Tibial artery (tissue), 4 donors: ENCODE data around the gene GPR50.

Experiments
- DNase-seq, 2 donors: peaks; one replicate each; pipeline ENCODE4 v3.0.0-alpha.2; 2019
- H3K27ac ChIP-seq, 2 donors: fragments of 200-600 bp; sonication (generic) in 1 of 2; 1 replicate in 1 of 2; 2 replicates in 1 of 2; pipeline ENCODE4 v1.5.1; 2018 to 2019; ENCODE audit warnings: mild to moderate bottlenecking in 1 of 2
- H3K27me3 ChIP-seq, 2 donors: fragments of 200-600 bp; sonication (generic) in 1 of 2; one replicate each; pipeline versions ENCODE4 v1.5.1 to v1.6.0; 2016 to 2019
- H3K36me3 ChIP-seq, 3 donors: fragments of 200-600 bp; sonication (generic) in 2 of 3; one replicate each; pipeline ENCODE4 v1.5.1; 2016 to 2019; ENCODE audit warnings: mild to moderate bottlenecking in 2 of 3
- H3K4me1 ChIP-seq, 4 donors: fragments of 200-600 bp; sonication (generic) in 2 of 4; 1 replicate in 3 of 4; 2 replicates in 1 of 4; pipeline ENCODE4 v1.5.1; 2016 to 2019
- H3K4me3 ChIP-seq, 2 donors: fragments of 200-600 bp; sonication (generic) in 1 of 2; 1 replicate in 1 of 2; 2 replicates in 1 of 2; pipeline ENCODE4 v1.5.1; 2018 to 2019; ENCODE audit warnings: mild to moderate bottlenecking in 2 of 2
- H3K9me3 ChIP-seq, 3 donors: fragments of 200-600 bp; sonication (generic) in 1 of 3; one replicate each; pipeline ENCODE4 v1.5.1; 2016 to 2019
- intact Hi-C: fragments of 100-400 bp; cut with DNase I; formaldehyde crosslinking; loops from one replicate; pipeline ENCODE4 v1.15.0; 2023; ENCODE audit warnings: low total_unique reads
- TF ChIP-seq, protein P1 (sequence below), 2 experiments: fragments of 200-600 bp in 1 of 2; fragments of 450-650 bp in 1 of 2; IDR thresholded peaks; one replicate each; pipeline ENCODE4 v1.5.1; 2017 to 2019; ENCODE audit warnings: antibody characterized with exemption in 2 of 2, mild to moderate bottlenecking in 1 of 2, moderate library complexity in 1 of 2

Gene GPR50

DNA sequence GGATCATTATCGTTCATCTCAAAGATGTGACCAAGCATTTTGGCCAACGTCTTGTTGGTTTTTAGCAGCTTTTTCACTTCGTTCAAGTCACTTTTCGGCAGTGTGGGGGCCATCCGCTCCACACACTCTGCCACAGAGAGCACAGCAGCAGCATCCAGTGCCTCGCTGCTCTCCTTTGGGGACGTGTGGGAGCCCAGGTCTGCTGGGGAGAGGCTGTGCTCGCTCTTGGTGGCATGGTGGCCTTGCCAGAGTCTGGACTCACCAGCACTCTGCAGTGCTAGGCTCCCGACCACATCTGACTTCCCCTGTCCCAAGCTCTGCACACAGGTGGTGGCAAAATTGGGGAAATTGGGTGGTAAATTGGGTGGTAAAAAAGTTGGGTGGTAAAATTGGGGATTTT, 50.6 kb downstream of the GPR50 start:
- H3K27ac ChIP-seq: no peak overlapping the region
- intact Hi-C loops: no loop called here
- no peak overlapping the region for H3K4me3 ChIP-seq
- no peaks in the 10 kb centered on the region for H3K9me3 ChIP-seq
- no peaks in the 10 kb centered on the region for H3K4me1 ChIP-seq
- H3K36me3 ChIP-seq: no peaks in the 10 kb centered on the region
- TF ChIP-seq, protein P1, sequence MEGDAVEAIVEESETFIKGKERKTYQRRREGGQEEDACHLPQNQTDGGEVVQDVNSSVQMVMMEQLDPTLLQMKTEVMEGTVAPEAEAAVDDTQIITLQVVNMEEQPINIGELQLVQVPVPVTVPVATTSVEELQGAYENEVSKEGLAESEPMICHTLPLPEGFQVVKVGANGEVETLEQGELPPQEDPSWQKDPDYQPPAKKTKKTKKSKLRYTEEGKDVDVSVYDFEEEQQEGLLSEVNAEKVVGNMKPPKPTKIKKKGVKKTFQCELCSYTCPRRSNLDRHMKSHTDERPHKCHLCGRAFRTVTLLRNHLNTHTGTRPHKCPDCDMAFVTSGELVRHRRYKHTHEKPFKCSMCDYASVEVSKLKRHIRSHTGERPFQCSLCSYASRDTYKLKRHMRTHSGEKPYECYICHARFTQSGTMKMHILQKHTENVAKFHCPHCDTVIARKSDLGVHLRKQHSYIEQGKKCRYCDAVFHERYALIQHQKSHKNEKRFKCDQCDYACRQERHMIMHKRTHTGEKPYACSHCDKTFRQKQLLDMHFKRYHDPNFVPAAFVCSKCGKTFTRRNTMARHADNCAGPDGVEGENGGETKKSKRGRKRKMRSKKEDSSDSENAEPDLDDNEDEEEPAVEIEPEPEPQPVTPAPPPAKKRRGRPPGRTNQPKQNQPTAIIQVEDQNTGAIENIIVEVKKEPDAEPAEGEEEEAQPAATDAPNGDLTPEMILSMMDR (IDR thresholded peaks at IDR 0.05): no peak
- H3K27me3 ChIP-seq: no peaks in the 10 kb centered on the region
- DNase-seq: no peak

DNA sequence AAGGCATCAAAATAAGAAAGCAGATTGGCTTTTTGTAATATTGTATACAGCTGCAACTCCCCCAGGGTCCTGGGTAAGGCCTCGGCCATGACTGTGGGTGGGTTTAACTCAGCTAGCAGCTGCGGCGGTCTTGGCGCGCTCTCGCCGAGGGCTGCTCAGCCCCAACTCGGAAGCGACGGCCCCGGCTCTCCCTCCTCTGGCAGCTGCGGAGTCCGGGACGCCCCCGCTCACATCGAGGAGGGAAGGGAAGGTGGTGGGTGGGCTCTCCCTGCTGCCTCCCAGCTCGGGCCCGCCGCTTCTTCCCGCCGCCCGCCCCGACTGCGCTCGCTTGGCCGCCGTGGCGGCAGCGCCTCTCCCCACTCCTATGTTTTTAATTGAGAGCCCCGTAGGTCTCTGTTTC, 51.2 kb downstream of the GPR50 start:
- Histone ChIP-seq H3K9me3 (no peaks in the 10 kb centered on the region), H3K27ac (no peak overlapping the region), H3K36me3 (no peaks in the 10 kb centered on the region), H3K27me3 (no peaks in the 10 kb centered on the region), H3K4me1 (no peaks in the 10 kb centered on the region), H3K4me3 (no peak overlapping the region)
- intact Hi-C loops: no loop called here
- no peak for DNase-seq
- TF ChIP-seq, protein P1 (IDR thresholded peaks at IDR 0.05): no peak

DNA sequence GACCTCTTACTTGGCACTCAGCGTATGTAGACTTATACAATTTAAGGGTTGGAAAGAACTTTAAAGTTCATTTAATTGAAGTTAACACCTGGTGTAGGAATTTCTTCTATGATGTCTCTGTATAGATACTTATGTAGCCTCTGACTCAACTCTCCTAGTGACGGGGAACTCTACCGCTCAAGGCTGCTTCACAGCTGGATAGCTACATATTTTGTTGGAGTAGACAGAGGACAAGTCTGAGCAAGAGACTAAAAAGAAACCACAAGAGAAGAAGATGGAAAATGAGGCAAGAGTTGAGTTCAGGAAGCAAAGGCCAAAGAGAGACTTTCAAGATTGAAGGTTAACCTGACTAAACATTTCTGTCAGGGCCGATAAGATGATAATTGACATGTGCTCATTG, 52.6 kb downstream of the GPR50 start:
- Histone ChIP-seq H3K9me3 (no peaks in the 10 kb centered on the region), H3K36me3 (no peaks in the 10 kb centered on the region), H3K27ac (no peak overlapping the region), H3K4me3 (no peak overlapping the region), H3K4me1 (no peaks in the 10 kb centered on the region), H3K27me3 (no peaks in the 10 kb centered on the region)
- TF ChIP-seq, protein P1 (IDR thresholded peaks at IDR 0.05): no peak
- intact Hi-C loops: no loop called here
- DNase-seq: no peak
